Measurements from ENCODE around the gene GRWD1.

Gene GRWD1

DNA sequence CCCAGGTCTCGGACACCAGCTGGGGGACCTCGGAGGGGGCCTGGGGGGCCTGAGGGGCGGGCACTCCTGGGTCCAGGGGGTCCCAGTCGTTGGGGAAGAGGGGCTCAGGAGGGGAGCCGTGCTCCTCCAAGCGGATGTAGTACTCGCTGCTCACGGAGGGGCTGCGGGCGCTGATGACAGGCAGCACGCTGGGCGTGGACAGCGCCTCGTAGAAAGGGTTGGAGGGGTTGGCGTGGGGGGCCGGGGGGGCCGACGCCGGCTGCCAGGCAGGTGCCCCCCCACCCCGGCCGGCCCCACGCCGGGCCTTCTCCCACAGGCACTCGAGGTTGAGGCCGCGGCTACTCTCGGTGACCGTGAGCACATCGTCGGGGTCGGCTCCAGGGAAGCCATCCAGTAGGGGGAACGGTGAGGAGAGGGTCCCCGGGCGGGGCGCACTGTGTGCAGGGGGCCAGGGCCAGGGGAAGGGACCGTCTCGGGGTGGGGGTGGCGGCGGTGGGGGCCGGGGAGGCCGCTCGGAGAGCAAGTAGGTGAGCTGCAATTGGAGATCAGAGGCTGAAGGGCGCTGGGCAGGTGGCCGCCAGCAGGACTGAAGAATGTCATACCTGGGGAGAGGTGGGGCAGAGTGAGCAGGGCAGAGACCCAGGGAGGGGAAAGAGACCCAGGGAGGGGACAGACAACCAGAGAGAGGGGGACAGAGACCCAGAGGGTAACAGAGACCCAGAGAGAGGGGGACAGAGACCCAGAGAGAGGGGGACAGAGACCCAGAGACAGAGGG, 53.7 kb downstream of the GRWD1 start:
- no peak for DNase-seq

DNA sequence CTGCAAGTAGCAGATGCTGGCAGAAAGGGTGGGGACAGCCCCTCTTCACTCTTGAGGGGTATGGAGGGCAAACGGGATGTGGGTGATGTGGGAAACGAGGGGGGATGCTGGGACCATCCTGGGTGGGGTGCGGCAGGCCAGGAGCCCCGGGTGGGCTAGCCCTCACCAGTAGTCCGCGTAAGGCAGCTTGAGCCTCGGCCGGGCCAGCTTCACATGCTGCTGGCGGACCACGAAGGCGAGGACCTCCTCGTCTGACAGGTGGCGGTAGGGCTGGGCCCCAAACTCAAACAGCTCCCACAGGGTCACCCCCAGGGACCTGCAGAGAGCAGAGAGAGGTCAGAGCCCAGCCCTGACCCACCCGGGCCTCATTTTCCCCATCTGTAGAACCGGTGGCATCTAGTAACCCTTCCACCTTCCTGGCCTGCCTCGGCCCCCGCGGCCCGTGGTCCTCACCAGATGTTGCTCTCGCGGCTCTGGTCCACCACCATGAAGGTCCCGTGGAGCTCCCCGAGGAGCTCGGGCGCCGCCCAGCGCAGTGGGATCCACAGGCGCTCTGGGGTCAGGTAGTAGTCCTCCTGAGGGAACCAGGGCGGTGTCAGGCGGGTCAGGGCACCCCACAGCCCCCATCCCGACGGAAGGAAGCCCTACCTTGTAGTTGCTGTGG, 55.2 kb downstream of the GRWD1 start:
- no peak for DNase-seq

- peak; percentile 83 for DNase-seq
Measured at GRCh38 chr19:48501494-48502349, 55.9 kb downstream of the GRWD1 start.

GRCh38 chr19:48502350-48503018, 56.7 kb downstream of the GRWD1 start:
- peak; percentile 88 for DNase-seq

DNA sequence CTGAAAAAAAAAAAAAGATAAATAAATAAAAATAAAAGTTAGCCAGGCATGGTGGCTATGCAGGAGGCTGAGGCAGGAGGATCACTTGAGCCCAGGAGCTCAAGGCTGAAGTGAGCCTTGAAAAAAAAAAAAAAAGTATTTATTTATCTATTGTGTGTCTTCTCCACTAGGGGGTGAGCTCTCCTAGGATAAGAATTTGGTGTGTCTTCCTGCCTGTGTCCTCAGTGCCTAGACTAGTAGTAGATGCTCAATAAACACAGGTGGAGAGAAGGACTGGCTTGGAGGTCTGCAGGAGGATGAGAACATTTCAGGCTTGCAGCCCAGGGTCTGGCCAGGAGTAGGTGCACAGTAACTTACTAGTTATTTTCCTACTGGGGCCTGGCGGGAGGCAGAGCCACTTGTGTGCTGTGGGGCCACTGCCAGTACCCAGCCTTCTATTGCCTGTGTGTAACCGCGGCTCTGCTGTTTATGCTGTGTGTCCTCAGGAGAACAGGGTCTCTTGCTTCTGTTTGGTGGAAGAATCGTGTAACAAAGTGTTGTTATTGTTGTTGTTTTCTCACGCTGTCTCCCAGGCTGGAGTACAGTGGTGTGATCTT, 60.5 kb downstream of the GRWD1 start:
- DNase-seq = no peak

Measured in activated effector memory CD4-positive, alpha-beta T cell treated with anti-CD3 and anti-CD28 coated beads, Interleukin-2, amount 50 U/mL, for 16 hours (primary cell).